Measurements from ENCODE around the gene RHBDD1.

RHBDD1 gene

GRCh38 chr2:226847090-226847489, 11.2 kb downstream of the RHBDD1 start:
- no peak for DNase-seq

- DNase-seq, result no peak
These were observed 11.7 kb downstream of the RHBDD1 start for GRCh38 chr2:226847511-226847910.

- no peak for DNase-seq
These were observed 13.5 kb downstream of the RHBDD1 start for GRCh38 chr2:226849349-226849748.

GRCh38 chr2:226850024-226850423, 14.2 kb downstream of the RHBDD1 start:
- DNase-seq, result no peak

GRCh38 chr2:226855787-226856186, 19.9 kb downstream of the RHBDD1 start:
- no peak for DNase-seq

- DNase-seq, result no peak
These were observed 24.2 kb downstream of the RHBDD1 start for GRCh38 chr2:226860087-226860486.

GRCh38 chr2:226862623-226863022, 26.8 kb downstream of the RHBDD1 start:
- no peak for DNase-seq

GRCh38 chr2:226865273-226865672, 29.4 kb downstream of the RHBDD1 start:
- DNase-seq, result no peak

- DNase-seq, result no peak
These were observed 29.9 kb downstream of the RHBDD1 start for GRCh38 chr2:226865710-226866109.

GRCh38 chr2:226868331-226869162, 32.7 kb downstream of the RHBDD1 start:
- no peak for DNase-seq

GRCh38 chr2:226869371-226869770, 33.5 kb downstream of the RHBDD1 start:
- DNase-seq, result no peak

- DNase-seq, result peak in 1 of 5 donors; percentile 14
These were observed 37.3 kb downstream of the RHBDD1 start for GRCh38 chr2:226873051-226873620.

- DNase-seq, result no peak
These were observed 38.0 kb downstream of the RHBDD1 start for GRCh38 chr2:226873826-226874225.

GRCh38 chr2:226874749-226875148, 38.9 kb downstream of the RHBDD1 start:
- DNase-seq, result no peak

- no peak for DNase-seq
These were observed 39.8 kb downstream of the RHBDD1 start for GRCh38 chr2:226875438-226876225.

- DNase-seq, result no peak
These were observed 41.6 kb downstream of the RHBDD1 start for GRCh38 chr2:226877491-226877890.

- DNase-seq, result no peak
These were observed 45.4 kb downstream of the RHBDD1 start for GRCh38 chr2:226881287-226881686.

GRCh38 chr2:226882606-226883005, 46.8 kb downstream of the RHBDD1 start:
- no peak for DNase-seq

- no peak for DNase-seq
These were observed 47.5 kb downstream of the RHBDD1 start for GRCh38 chr2:226883296-226883795.

- DNase-seq, result no peak
These were observed 48.3 kb downstream of the RHBDD1 start for GRCh38 chr2:226884166-226884565.

GRCh38 chr2:226885769-226886435, 50.0 kb downstream of the RHBDD1 start:
- DNase-seq, result no peak

- no peak for DNase-seq
These were observed 52.1 kb downstream of the RHBDD1 start for GRCh38 chr2:226887940-226888339.

All from T-helper 1 cell (primary cell).